Osteoblast (primary cell): ENCODE data around the gene ARL6IP4. TPM values are rescaled to one million over a fixed set of nuclear protein-coding genes. Genes with fewer than 3 reads are reported as not detected.

ENCODE experiments used
- DNase-seq: peaks from one replicate; pipeline ENCODE4 v3.0.0; 2011; ENCODE audit warnings: low spot score, mixed read lengths; ENCODE audit not compliant: insufficient read length; ENCODE audit errors: missing footprints
- H2AFZ ChIP-seq: 2 replicates; pipeline ENCODE4 v1.6.0; 2011; ENCODE audit warnings: mild to moderate bottlenecking, low read length
- H3K27ac ChIP-seq: 2 replicates; pipeline ENCODE4 v1.5.1; 2011; ENCODE audit warnings: mild to moderate bottlenecking, low read depth, low read length, moderate library complexity
- H3K27me3 ChIP-seq: 2 replicates; pipeline ENCODE4 v1.6.0; 2012; ENCODE audit warnings: mild to moderate bottlenecking, control low read depth, inconsistent platforms, low read length, moderate library complexity; ENCODE audit not compliant: insufficient read depth
- H3K36me3 ChIP-seq: 2 replicates; pipeline ENCODE4 v1.5.1; 2011; ENCODE audit warnings: mild to moderate bottlenecking, low read length, control low read depth, moderate library complexity; ENCODE audit not compliant: insufficient read depth
- H3K4me1 ChIP-seq: 2 replicates; pipeline ENCODE4 v1.5.1; 2011; ENCODE audit warnings: mild to moderate bottlenecking, low read length, control low read depth, moderate library complexity; ENCODE audit not compliant: insufficient read depth
- H3K4me2 ChIP-seq: 2 replicates; pipeline ENCODE4 v1.6.0; 2011; ENCODE audit warnings: mild to moderate bottlenecking, low read length; ENCODE audit not compliant: insufficient read depth
- H3K4me3 ChIP-seq: fragments of 200-600 bp; sonication (generic); 3 replicates; pipeline ENCODE4 v1.5.1; 2012; ENCODE audit warnings: mild to moderate bottlenecking, low read length, inconsistent platforms; ENCODE audit not compliant: insufficient read depth
- H3K79me2 ChIP-seq: 2 replicates; pipeline ENCODE4 v1.6.0; 2012; ENCODE audit warnings: mild to moderate bottlenecking, low read length, control low read depth, inconsistent platforms; ENCODE audit not compliant: insufficient read depth
- H3K9me3 ChIP-seq: 2 replicates; pipeline ENCODE4 v1.5.1; 2011; ENCODE audit warnings: low read depth, low read length, control low read depth
- H4K20me1 ChIP-seq: 2 replicates; pipeline ENCODE4 v1.6.0; 2012; ENCODE audit warnings: mild to moderate bottlenecking, low read length, control low read depth; ENCODE audit not compliant: insufficient read depth
- CTCF ChIP-seq: IDR thresholded peaks from 2 replicates; pipeline ENCODE4 v1.5.1; 2011; ENCODE audit warnings: mild to moderate bottlenecking, low read depth, low read length, moderate library complexity; ENCODE audit errors: extremely low read depth
- total RNA-seq: library from RNA; depleted of rRNA; stranded (reverse); fragments of >200 nt; gene quantifications from 2 replicates; pipeline ENCODE4 v1.2.3, GENCODE V29; 2012

The ARL6IP4 gene
- total RNA-seq, 1 donor = 118 TPM

DNA sequence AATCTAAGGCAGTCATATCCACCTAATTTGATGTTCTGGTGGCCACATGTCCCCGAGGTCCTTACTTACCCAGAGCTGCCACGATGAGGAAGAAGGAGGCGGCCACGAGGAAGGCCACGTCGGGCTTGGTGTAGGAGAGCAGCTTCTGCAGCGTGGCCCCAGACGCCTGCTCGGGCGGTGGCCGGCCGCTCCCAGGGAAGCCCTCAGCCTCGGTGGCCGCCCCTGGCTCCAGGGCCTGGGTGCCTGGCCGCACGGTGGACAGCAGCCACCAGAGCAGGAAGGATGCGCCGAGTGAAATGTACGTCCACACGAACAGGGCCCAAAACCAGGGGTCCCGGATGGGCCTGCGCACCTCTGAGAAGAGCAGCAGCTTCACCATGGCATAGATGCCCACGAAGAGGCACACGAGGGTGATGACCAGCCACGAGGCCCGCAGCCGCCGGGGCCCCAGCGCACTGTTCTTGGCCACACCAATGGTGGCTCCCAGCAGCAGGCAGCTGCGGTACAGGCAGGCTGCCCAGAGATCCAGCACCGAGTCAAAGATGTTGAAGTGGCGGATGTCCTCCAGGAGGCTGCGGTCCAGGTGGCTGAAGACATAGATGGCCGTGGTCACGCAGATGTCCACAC, 20.8 kb upstream of the ARL6IP4 start:
- H3K27ac ChIP-seq = no peak overlapping the region
- peak; percentile 53 for DNase-seq
- no peak overlapping the region for H3K4me2 ChIP-seq
- H3K4me1 ChIP-seq = peaks cover 14% of the 10 kb centered on the region
- no peak overlapping the region for H2AFZ ChIP-seq
- TF ChIP-seq CTCF = no peak
- no peak overlapping the region for H3K4me3 ChIP-seq
- H3K27me3 ChIP-seq = no peaks in the 10 kb centered on the region
- no peaks in the 10 kb centered on the region for H3K9me3 ChIP-seq
- H3K79me2 ChIP-seq = peaks cover 20% of the 10 kb centered on the region
- peaks cover 19% of the 10 kb centered on the region for H3K36me3 ChIP-seq
- H4K20me1 ChIP-seq = peaks cover 36% of the 10 kb centered on the region

GRCh38 chr12:122960193-122960569, 20.3 kb upstream of the ARL6IP4 start:
- H3K27me3 ChIP-seq = no peaks in the 10 kb centered on the region
- H4K20me1 ChIP-seq = peaks cover 36% of the 10 kb centered on the region
- H3K36me3 ChIP-seq = peaks cover 19% of the 10 kb centered on the region
- no peak overlapping the region for H3K27ac ChIP-seq
- no peak overlapping the region for H2AFZ ChIP-seq
- H3K4me1 ChIP-seq = peaks cover 19% of the 10 kb centered on the region
- no peak overlapping the region for H3K4me2 ChIP-seq
- H3K9me3 ChIP-seq = no peaks in the 10 kb centered on the region
- H3K79me2 ChIP-seq = peaks cover 25% of the 10 kb centered on the region
- no peak for DNase-seq
- TF ChIP-seq CTCF = no peak
- no peak overlapping the region for H3K4me3 ChIP-seq

GRCh38 chr12:122961531-122962329, 18.8 kb upstream of the ARL6IP4 start:
- no peak overlapping the region for H3K27ac ChIP-seq
- H2AFZ ChIP-seq = no peak overlapping the region
- no peak overlapping the region for H3K4me2 ChIP-seq
- no peaks in the 10 kb centered on the region for H3K27me3 ChIP-seq
- H4K20me1 ChIP-seq = peaks cover 36% of the 10 kb centered on the region
- peaks cover 28% of the 10 kb centered on the region for H3K79me2 ChIP-seq
- H3K4me1 ChIP-seq = peaks cover 21% of the 10 kb centered on the region
- DNase-seq = peak; percentile 87
- TF ChIP-seq CTCF = no peak
- H3K36me3 ChIP-seq = peaks cover 19% of the 10 kb centered on the region
- no peaks in the 10 kb centered on the region for H3K9me3 ChIP-seq
- no peak overlapping the region for H3K4me3 ChIP-seq

DNA sequence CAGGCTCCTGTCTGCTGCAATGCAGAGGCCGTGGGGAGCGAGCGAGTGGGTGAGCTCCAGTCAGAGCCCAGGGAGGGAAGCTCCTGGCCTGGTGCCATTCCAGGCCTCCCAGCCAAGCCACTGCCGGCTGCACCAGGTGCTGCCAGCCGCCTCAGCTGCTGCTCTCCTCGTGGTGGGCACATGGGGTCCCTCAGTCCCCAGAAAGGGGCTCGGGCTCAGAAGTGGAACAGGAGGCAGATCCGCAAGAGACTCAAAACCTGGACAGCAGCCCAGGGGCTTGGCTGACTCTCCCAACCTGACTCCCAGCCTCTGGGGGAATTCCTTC, 16.6 kb upstream of the ARL6IP4 start:
- Histone ChIP-seq H3K9me3 (no peaks in the 10 kb centered on the region), H3K4me2 (peak overlapping the region; percentile 95), H3K27me3 (no peaks in the 10 kb centered on the region), H3K36me3 (peaks cover 7% of the 10 kb centered on the region), H3K27ac (no peak overlapping the region), H3K4me1 (peaks cover 21% of the 10 kb centered on the region), H3K4me3 (peak overlapping the region; percentile 25), H2AFZ (no peak overlapping the region), H4K20me1 (peaks cover 32% of the 10 kb centered on the region), H3K79me2 (peaks cover 28% of the 10 kb centered on the region)
- no peak for TF ChIP-seq CTCF
- peak; percentile 96 for DNase-seq
